ENCODE data around the gene ABTB1. TPM values are rescaled to one million over a fixed set of nuclear protein-coding genes. Genes with fewer than 3 reads are reported as not detected.

The ABTB1 gene
- total RNA-seq, 1 experiment from 2014 or later, result 27.2 TPM

DNA sequence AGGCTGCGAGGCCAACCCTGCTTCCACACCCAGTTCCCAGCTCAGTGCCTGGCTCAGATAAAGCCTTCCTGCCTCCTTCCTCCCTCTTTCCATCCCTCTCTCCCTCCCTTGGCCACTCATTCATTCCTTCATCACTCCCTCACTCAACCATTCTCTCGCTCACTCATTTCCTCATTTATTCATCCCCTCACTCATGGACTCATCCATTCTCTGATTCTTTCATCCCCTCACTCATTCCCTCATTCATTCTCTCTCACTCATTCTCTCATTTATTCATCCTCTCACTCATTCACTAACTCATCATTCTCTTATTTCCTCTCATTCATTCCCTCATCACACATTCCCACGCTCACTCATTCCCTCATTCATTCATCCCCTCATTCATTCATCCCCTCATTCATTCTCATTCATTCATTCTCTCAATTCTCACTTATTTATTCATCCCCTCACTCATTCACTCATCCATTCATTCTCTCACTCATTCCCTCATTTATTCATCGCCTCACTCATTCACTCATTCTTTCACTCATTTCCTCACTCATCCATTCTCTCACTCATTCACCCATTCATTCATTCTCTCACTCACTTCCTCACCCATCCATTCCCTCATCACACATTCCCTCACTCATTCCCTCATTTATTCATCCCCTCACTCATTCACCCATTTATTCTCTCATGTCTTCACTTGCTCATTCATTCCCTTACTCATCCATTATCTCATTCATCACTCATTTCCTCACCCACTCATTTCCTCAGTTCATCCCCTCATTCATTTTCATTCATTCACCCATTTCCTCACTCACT lies 13.2 kb downstream of the ABTB1 start:
- H3K36me3 Mint-ChIP-seq (ENCODE audit: insufficient read depth, unreplicated experiment), result no peaks in the 10 kb centered on the region
- no peaks in the 10 kb centered on the region for H3K4me1 Mint-ChIP-seq (ENCODE audit: low read depth, unreplicated experiment)
- no peak overlapping the region for H3K4me3 Mint-ChIP-seq (ENCODE audit: low read depth, unreplicated experiment)
- BruUV-seq (replicated peaks), result no TSS peak
- DNase-seq, result no peak
- CTCF ChIA-PET, result interaction anchor here (0.6 kb wide), 1 partner anchor 420 kb away, joined by 3 read pairs; no protein-coding TSS in a partner anchor
- no peak for TF ChIP-seq CTCF (IDR thresholded peaks at IDR 0.05; ENCODE audit: unreplicated experiment)
- no peaks in the 10 kb centered on the region for H3K9me3 Mint-ChIP-seq (ENCODE audit: low read depth, unreplicated experiment)
- H3K27me3 Mint-ChIP-seq (ENCODE audit: unreplicated experiment), result no peaks in the 10 kb centered on the region
- no peak overlapping the region for H3K27ac Mint-ChIP-seq (ENCODE audit: unreplicated experiment)
- intact Hi-C loops (cut with micrococcal nuclease; ENCODE audit: unreplicated experiment), result no loop called here

GRCh38 chr3:127686512-127686894 lies 13.8 kb downstream of the ABTB1 start:
- H3K27me3 Mint-ChIP-seq (ENCODE audit: unreplicated experiment), result no peaks in the 10 kb centered on the region
- intact Hi-C loops (cut with micrococcal nuclease; ENCODE audit: unreplicated experiment), result no loop called here
- no peaks in the 10 kb centered on the region for H3K4me1 Mint-ChIP-seq (ENCODE audit: low read depth, unreplicated experiment)
- no peaks in the 10 kb centered on the region for H3K36me3 Mint-ChIP-seq (ENCODE audit: insufficient read depth, unreplicated experiment)
- no peak for DNase-seq
- H3K27ac Mint-ChIP-seq (ENCODE audit: unreplicated experiment), result no peak overlapping the region
- TF ChIP-seq CTCF (IDR thresholded peaks at IDR 0.05; ENCODE audit: unreplicated experiment), result no peak
- H3K9me3 Mint-ChIP-seq (ENCODE audit: low read depth, unreplicated experiment), result no peaks in the 10 kb centered on the region
- CTCF ChIA-PET, result no interaction called here
- BruUV-seq (replicated peaks), result no TSS peak
- no peak overlapping the region for H3K4me3 Mint-ChIP-seq (ENCODE audit: low read depth, unreplicated experiment)

DNA sequence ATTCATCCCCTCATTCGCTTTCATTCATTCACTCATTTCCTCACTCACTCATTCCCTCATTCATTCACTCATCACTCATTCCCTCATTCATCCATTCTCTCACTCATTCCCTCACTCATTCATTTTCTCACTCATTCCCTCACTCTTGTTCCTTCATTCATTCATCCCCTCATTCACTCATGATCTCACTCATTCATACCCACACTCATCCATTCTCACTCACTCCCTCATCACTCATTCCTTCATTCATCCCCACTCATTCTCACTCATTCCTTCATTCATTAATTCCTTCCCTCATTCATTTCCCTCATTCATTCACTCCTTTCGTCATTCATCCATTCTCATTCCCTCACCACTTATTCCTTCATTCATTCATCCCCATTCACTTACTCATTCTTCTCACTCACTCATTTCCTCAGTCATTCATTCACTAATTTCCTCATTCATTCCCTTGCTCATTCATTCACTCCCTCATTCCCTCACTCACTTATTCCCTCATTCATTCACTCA lies 14.5 kb downstream of the ABTB1 start:
- intact Hi-C loops (cut with micrococcal nuclease; ENCODE audit: unreplicated experiment), result no loop called here
- no TSS peak for BruUV-seq (replicated peaks)
- H3K27ac Mint-ChIP-seq (ENCODE audit: unreplicated experiment), result no peak overlapping the region
- no peaks in the 10 kb centered on the region for H3K9me3 Mint-ChIP-seq (ENCODE audit: low read depth, unreplicated experiment)
- no peak for DNase-seq
- H3K4me3 Mint-ChIP-seq (ENCODE audit: low read depth, unreplicated experiment), result no peak overlapping the region
- H3K36me3 Mint-ChIP-seq (ENCODE audit: insufficient read depth, unreplicated experiment), result no peaks in the 10 kb centered on the region
- H3K27me3 Mint-ChIP-seq (ENCODE audit: unreplicated experiment), result no peaks in the 10 kb centered on the region
- CTCF ChIA-PET, result no interaction called here
- no peak for TF ChIP-seq CTCF (IDR thresholded peaks at IDR 0.05; ENCODE audit: unreplicated experiment)
- no peaks in the 10 kb centered on the region for H3K4me1 Mint-ChIP-seq (ENCODE audit: low read depth, unreplicated experiment)

GRCh38 chr3:127688022-127688415 lies 15.3 kb downstream of the ABTB1 start:
- no peak for DNase-seq
- H3K36me3 Mint-ChIP-seq (ENCODE audit: insufficient read depth, unreplicated experiment), result no peaks in the 10 kb centered on the region
- CTCF ChIA-PET, result no interaction called here
- no peak for TF ChIP-seq CTCF (IDR thresholded peaks at IDR 0.05; ENCODE audit: unreplicated experiment)
- no peaks in the 10 kb centered on the region for H3K9me3 Mint-ChIP-seq (ENCODE audit: low read depth, unreplicated experiment)
- H3K27ac Mint-ChIP-seq (ENCODE audit: unreplicated experiment), result no peak overlapping the region
- H3K4me3 Mint-ChIP-seq (ENCODE audit: low read depth, unreplicated experiment), result no peak overlapping the region
- no peaks in the 10 kb centered on the region for H3K4me1 Mint-ChIP-seq (ENCODE audit: low read depth, unreplicated experiment)
- no peaks in the 10 kb centered on the region for H3K27me3 Mint-ChIP-seq (ENCODE audit: unreplicated experiment)
- intact Hi-C loops (cut with micrococcal nuclease; ENCODE audit: unreplicated experiment), result no loop called here
- BruUV-seq (replicated peaks), result no TSS peak
